IPS-18c (cell line): ENCODE results near the gene ELL2.
"Not testable (repeated sequence)": the region's sequence is repeated elsewhere in the genome, so short reads cannot be mapped to it uniquely, and the experiment has no call there.

Experiments used
- H3K4me3 ChIP-seq: 2 replicates; pipeline ENCODE4 v1.7.0; 2013; ENCODE audit warnings: low read depth, mild to moderate bottlenecking, low read length, moderate library complexity; ENCODE audit not compliant: insufficient read depth
- H3K9me3 ChIP-seq: one replicate; pipeline ENCODE4 v1.6.1; 2013; ENCODE audit warnings: mild to moderate bottlenecking, low read length, moderate library complexity; ENCODE audit not compliant: control insufficient read depth, insufficient read depth

Gene ELL2

GRCh38 chr5:95941756-95942155, 19.9 kb downstream of the ELL2 start:
- no peak overlapping the region for H3K4me3 ChIP-seq
- no peaks in the 10 kb centered on the region for H3K9me3 ChIP-seq

DNA sequence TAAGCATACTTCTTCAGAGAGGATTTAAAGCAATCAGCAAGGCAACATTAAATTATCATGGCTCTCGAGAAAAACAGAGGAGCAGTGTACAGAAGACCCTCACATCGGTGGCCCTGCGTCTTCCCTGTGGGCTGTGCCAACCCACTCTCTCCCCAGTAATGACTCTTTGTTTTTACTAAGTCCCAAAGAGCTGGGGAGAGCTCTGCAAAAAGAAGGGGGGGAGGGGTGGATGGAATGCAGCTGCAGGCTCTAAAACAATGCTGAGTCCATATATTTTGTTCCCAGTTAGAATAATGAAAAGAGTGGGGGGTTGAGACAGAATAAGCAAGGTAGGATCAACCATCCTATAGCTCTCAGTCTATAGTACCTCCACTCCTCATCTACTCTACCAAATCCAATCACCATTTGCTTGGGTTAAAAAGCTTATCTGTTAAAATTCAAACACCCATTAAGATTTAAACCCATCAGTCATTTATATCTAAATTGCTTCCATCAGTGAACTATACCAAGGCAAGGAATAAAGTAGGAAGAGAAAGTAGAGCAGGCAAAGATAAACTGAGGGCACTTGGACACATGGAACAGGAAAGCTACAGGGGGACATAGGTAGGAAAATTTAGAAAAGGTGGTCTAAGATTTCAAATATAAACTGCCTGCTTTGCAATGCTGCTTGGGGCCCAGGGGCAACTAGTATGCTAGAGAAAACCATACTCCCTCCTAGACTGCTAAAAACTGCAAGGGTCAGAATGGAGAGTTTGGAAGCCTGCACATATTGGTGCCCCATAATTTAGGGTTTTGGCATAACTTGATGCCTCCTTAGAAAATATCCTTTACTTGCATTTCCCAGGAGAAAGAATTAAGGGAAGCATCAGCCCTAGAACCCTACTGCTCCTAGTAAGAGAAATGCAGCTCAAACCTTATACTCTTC, 20.6 kb downstream of the ELL2 start:
- Histone ChIP-seq H3K9me3 (no peaks in the 10 kb centered on the region), H3K4me3 (no peak overlapping the region)

- Histone ChIP-seq H3K4me3 (no peak overlapping the region), H3K9me3 (no peaks in the 10 kb centered on the region)
Measured at GRCh38 chr5:95939465-95939864, 22.2 kb downstream of the ELL2 start.

DNA sequence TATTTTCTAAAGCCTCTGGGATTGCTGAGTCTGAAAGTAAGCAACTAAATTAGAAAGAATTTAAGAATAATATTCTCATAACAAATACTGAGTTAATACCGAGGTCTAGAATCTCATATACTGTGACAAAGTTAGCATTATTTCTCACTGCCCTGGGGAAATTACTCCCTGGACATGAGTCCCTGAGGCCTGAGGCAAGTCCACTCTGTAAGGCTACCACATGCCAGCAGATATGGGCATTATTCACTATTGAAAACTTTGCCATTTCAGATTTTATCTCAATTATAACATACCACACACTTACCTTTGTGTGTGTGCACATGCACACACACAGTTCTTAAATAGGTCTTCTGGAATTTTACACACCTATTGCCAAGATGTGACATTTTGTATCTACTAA, 22.9 kb downstream of the ELL2 start:
- no peaks in the 10 kb centered on the region for H3K9me3 ChIP-seq
- no peak overlapping the region for H3K4me3 ChIP-seq

GRCh38 chr5:95938347-95938746, 23.3 kb downstream of the ELL2 start:
- Histone ChIP-seq H3K9me3 (no peaks in the 10 kb centered on the region), H3K4me3 (no peak overlapping the region)

- Histone ChIP-seq H3K4me3 (no peak overlapping the region), H3K9me3 (no peaks in the 10 kb centered on the region)
Measured at GRCh38 chr5:95937607-95938152, 24.0 kb downstream of the ELL2 start.

GRCh38 chr5:95936812-95937397, 24.7 kb downstream of the ELL2 start:
- Histone ChIP-seq H3K4me3 (no peak overlapping the region), H3K9me3 (no peaks in the 10 kb centered on the region)

GRCh38 chr5:95935553-95936100, 26.0 kb downstream of the ELL2 start:
- Histone ChIP-seq H3K4me3 (no peak overlapping the region), H3K9me3 (no peaks in the 10 kb centered on the region)

DNA sequence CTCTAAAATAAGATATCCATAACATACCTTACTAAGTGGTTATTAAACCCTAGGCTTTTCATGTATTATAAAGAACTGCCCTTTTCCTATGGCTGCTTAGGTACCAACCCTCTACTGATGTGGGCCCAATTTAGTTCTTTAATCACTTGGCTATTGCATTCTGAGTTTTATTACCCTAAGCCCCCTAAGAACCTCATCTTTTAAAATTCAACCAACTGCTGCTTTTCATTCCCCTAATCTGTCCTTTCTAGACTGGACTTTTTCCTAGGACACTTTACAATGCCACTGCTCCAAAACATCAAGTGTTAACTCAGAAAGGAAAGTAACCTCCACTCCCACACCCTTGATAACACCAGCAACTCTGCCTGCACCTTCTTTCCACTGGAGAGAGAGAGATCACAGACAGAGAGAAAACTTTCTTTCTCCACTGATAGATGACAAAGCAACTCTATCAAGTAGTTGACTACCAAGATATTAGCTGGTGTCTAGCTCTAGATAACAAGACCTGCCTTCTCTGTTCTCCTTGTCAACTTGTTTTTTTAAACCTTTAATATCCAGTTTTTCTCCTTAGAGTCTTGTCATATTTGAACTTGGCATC, 27.3 kb downstream of the ELL2 start:
- H3K9me3 ChIP-seq: no peaks in the 10 kb centered on the region
- H3K4me3 ChIP-seq: no peak overlapping the region

DNA sequence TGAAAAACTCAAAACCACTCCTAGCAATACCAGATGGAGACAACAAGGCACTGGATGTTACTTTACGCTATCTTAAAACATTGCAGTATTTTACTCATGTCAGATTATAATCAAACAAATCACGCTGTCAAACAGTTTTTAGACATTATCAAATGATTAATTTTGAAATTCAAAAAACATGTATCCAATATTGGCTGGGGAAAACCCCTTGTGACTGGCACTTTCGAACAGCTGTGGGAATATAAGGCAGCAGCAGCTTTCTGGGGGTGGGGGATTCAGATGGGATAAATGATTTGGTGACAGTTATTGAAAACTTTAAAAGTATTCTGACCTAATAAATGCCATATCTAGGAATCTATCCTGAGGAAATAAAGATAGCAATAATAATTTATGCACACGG, 28.7 kb downstream of the ELL2 start:
- no peak overlapping the region for H3K4me3 ChIP-seq

GRCh38 chr5:95931079-95931833, 30.4 kb downstream of the ELL2 start:
- no peak overlapping the region for H3K4me3 ChIP-seq

More for the DNA sequence above, 28.7 kb downstream of the ELL2 start:
- H3K9me3 ChIP-seq: no peaks in the 10 kb centered on the region

GRCh38 chr5:95930141-95930930, 31.3 kb downstream of the ELL2 start:
- H3K4me3 ChIP-seq: no peak overlapping the region

More at GRCh38 chr5:95931079-95931833, 30.4 kb downstream of the ELL2 start:
- H3K9me3 ChIP-seq: no peaks in the 10 kb centered on the region

GRCh38 chr5:95928724-95929253, 32.9 kb downstream of the ELL2 start:
- no peak overlapping the region for H3K4me3 ChIP-seq

More at GRCh38 chr5:95930141-95930930, 31.3 kb downstream of the ELL2 start:
- no peaks in the 10 kb centered on the region for H3K9me3 ChIP-seq

GRCh38 chr5:95927927-95928723, 33.5 kb downstream of the ELL2 start:
- Histone ChIP-seq H3K9me3 (no peaks in the 10 kb centered on the region), H3K4me3 (no peak overlapping the region)

More at GRCh38 chr5:95928724-95929253, 32.9 kb downstream of the ELL2 start:
- H3K9me3 ChIP-seq: no peaks in the 10 kb centered on the region

DNA sequence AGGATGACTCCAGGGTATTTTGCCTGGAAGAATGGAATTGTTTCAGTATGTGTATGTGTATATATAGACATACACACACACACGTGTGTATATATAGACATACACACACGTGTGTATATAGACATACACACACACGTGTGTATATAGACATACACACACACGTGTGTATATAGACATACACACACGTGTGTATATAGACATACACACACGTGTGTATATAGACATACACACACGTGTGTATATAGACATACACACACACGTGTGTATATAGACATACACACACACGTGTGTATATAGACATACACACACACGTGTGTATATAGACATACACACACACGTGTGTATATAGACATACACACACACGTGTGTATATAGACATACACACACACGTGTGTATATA, 34.4 kb downstream of the ELL2 start:
- H3K9me3 ChIP-seq, H3K4me3 ChIP-seq: not testable (repeated sequence)
